ENCODE measurements around the gene PRR11. TPM values are rescaled to one million over a fixed set of nuclear protein-coding genes. Genes with fewer than 3 reads are reported as not detected.

Gene PRR11
- total RNA-seq, 1 donor from 2014 or later = 51.9 TPM

DNA sequence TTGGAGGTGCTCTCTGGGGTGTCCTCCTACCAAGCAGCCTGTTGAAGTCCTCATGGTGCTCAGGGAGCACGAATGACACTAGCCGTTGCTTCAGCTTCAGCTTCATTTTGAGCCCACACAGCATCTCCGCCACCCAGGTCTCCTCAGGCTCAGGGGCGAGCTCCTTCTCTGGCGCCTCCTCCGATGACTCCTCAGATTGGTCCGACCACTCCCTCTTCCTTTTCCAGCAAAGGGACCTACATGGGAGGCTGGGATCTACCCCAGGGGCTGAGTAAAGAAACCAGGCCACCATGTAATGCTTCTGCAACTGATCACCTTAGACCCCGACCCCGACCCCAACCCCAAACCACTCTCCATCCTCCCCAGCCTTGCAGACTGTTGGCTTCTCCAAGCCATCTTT lies 25.9 kb downstream of the PRR11 start:
- Histone ChIP-seq H2AFZ (replicated peaks) (no peak overlapping the region), H3K4me3 (no peak overlapping the region), H3K27ac (no peak overlapping the region), H3K4me1 (no peaks in the 10 kb centered on the region), H3F3A (ENCODE audit: low read depth) (no peaks in the 10 kb centered on the region), H3K9me3 (ENCODE audit: low read depth) (no peaks in the 10 kb centered on the region), H3K36me3 (peaks cover 12% of the 10 kb centered on the region), H4K20me1 (ENCODE audit: low read depth) (no peaks in the 10 kb centered on the region), H3K27me3 (no peaks in the 10 kb centered on the region), H3K9ac (no peak overlapping the region), H3K4me2 (no peak overlapping the region), H3K79me2 (ENCODE audit: low read depth) (peaks cover 4% of the 10 kb centered on the region)
- Mint-ChIP-seq H3K27me3 (ENCODE audit: insufficient read depth, low read depth) (peaks cover 4% of the 10 kb centered on the region), H3K9me3 (no peaks in the 10 kb centered on the region), H3K4me3 (no peak overlapping the region), H3K36me3 (peaks cover 26% of the 10 kb centered on the region), H3K27ac (no peak overlapping the region), H3K4me1 (no peaks in the 10 kb centered on the region)
- TF ChIP-seq EZH2phosphoT487 (IDR thresholded peaks at IDR 0.05) (no peak), EZH2 (IDR thresholded peaks at IDR 0.05) (no peak)
- TF ChIP-seq, protein P1, sequence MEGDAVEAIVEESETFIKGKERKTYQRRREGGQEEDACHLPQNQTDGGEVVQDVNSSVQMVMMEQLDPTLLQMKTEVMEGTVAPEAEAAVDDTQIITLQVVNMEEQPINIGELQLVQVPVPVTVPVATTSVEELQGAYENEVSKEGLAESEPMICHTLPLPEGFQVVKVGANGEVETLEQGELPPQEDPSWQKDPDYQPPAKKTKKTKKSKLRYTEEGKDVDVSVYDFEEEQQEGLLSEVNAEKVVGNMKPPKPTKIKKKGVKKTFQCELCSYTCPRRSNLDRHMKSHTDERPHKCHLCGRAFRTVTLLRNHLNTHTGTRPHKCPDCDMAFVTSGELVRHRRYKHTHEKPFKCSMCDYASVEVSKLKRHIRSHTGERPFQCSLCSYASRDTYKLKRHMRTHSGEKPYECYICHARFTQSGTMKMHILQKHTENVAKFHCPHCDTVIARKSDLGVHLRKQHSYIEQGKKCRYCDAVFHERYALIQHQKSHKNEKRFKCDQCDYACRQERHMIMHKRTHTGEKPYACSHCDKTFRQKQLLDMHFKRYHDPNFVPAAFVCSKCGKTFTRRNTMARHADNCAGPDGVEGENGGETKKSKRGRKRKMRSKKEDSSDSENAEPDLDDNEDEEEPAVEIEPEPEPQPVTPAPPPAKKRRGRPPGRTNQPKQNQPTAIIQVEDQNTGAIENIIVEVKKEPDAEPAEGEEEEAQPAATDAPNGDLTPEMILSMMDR (IDR thresholded peaks at IDR 0.05) = no peak
- DNase-seq (ENCODE audit: low spot score) = no peak

DNA sequence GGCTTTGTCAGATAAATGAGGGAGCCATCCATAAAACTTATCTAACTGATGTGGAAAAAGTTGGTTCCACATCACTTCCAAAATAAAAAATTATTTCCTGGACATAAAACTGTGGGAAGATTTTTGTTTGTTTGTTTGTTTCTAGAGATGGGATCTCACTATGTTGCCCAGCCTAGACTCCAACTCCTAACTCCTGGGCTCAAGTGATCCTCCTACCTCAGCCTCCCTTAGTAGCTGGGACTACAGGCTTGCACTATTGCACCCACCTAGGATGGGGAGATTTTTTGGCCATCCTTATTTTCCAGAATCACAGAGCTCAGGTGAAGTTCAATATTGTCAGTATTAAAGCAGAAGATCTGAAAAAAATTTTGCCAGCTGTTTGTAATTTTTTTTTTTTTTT lies 30.5 kb downstream of the PRR11 start:
- Mint-ChIP-seq H3K9me3 (no peaks in the 10 kb centered on the region), H3K4me3 (no peak overlapping the region), H3K27me3 (ENCODE audit: insufficient read depth, low read depth) (peaks cover 4% of the 10 kb centered on the region), H3K36me3 (peaks cover 33% of the 10 kb centered on the region), H3K27ac (no peak overlapping the region), H3K4me1 (no peaks in the 10 kb centered on the region)
- Histone ChIP-seq H4K20me1 (ENCODE audit: low read depth) (no peaks in the 10 kb centered on the region), H3K27ac (no peak overlapping the region), H2AFZ (replicated peaks) (no peak overlapping the region), H3K27me3 (no peaks in the 10 kb centered on the region), H3K9ac (no peak overlapping the region), H3K36me3 (peaks cover 17% of the 10 kb centered on the region), H3F3A (ENCODE audit: low read depth) (no peaks in the 10 kb centered on the region), H3K4me1 (no peaks in the 10 kb centered on the region), H3K4me3 (no peak overlapping the region), H3K9me3 (ENCODE audit: low read depth) (no peaks in the 10 kb centered on the region), H3K4me2 (no peak overlapping the region), H3K79me2 (ENCODE audit: low read depth) (no peaks in the 10 kb centered on the region)
- no peak for DNase-seq (ENCODE audit: low spot score)
- TF ChIP-seq, protein P1 (IDR thresholded peaks at IDR 0.05) = no peak
- no peak for TF ChIP-seq EZH2phosphoT487 (IDR thresholded peaks at IDR 0.05)
- TF ChIP-seq EZH2 (IDR thresholded peaks at IDR 0.05) = no peak

DNA sequence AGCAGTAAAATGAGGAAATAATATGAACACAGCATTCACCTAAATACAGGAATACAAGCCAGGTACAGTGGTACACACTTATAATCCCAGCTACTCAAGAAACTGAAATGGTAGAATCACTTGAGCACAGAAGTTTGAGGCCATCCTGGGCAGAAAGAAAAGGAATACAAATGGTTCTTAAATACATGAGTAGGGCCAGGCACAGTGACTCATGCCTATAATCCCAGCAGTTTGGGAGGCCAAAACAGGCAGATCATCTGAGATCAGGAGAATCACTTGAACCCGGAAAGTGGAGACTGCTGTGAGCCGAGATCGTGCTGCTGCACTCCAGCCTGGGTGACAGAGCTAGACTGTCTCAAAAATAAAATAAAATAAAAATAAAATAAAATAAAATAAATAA lies 31.3 kb downstream of the PRR11 start:
- Histone ChIP-seq H3K36me3 (peaks cover 17% of the 10 kb centered on the region), H3K27ac (no peak overlapping the region), H2AFZ (replicated peaks) (no peak overlapping the region), H4K20me1 (ENCODE audit: low read depth) (no peaks in the 10 kb centered on the region), H3K9ac (no peak overlapping the region), H3K27me3 (no peaks in the 10 kb centered on the region), H3K9me3 (ENCODE audit: low read depth) (no peaks in the 10 kb centered on the region), H3K4me2 (no peak overlapping the region), H3K4me3 (no peak overlapping the region), H3F3A (ENCODE audit: low read depth) (no peaks in the 10 kb centered on the region), H3K4me1 (no peaks in the 10 kb centered on the region), H3K79me2 (ENCODE audit: low read depth) (no peaks in the 10 kb centered on the region)
- TF ChIP-seq, protein P1 (IDR thresholded peaks at IDR 0.05) = no peak
- TF ChIP-seq EZH2 (IDR thresholded peaks at IDR 0.05) = no peak
- TF ChIP-seq EZH2phosphoT487 (IDR thresholded peaks at IDR 0.05) = no peak
- Mint-ChIP-seq H3K27me3 (ENCODE audit: insufficient read depth, low read depth) (peaks cover 4% of the 10 kb centered on the region), H3K4me1 (no peaks in the 10 kb centered on the region), H3K9me3 (no peaks in the 10 kb centered on the region), H3K4me3 (no peak overlapping the region), H3K36me3 (peaks cover 29% of the 10 kb centered on the region), H3K27ac (no peak overlapping the region)
- DNase-seq (ENCODE audit: low spot score) = no peak
